ENCODE measurements around the gene NKG7. TPM values are rescaled to one million over a fixed set of nuclear protein-coding genes. Genes with fewer than 3 reads are reported as not detected.
A peak's percentile ranks its signal among the peaks of the same experiment; 100 is the strongest.
"Not testable (repeated sequence)": the region's sequence is repeated elsewhere in the genome, so short reads cannot be mapped to it uniquely, and the experiment has no call there.

Gene NKG7
- total RNA-seq, 2 experiments from 2014 or later = 6.2 to 7.2 TPM

GRCh38 chr19:51418707-51419106 lies 46.3 kb upstream of the NKG7 start:
- CTCF ChIA-PET = no interaction called here
- H3K27ac Mint-ChIP-seq = no peak overlapping the region
- no peak overlapping the region for H3K27ac ChIP-seq (ENCODE audit: low read depth in 1 of 2, low read length in 2 of 2)
- peaks cover 16% of the 10 kb centered on the region for H3K4me1 ChIP-seq (ENCODE audit: insufficient read depth, low read length)
- TF ChIP-seq CTCF (IDR thresholded peaks at IDR 0.05) = no peak
- H3K9me3 ChIP-seq (ENCODE audit: control insufficient read depth in 1 of 2, insufficient read depth in 1 of 2, low read length in 2 of 2) = peaks cover 0 to 5% of the 10 kb centered on the region in 2 experiments
- no peak for DNase-seq
- peaks cover 35% of the 10 kb centered on the region for H3K27me3 Mint-ChIP-seq
- POLR2A ChIA-PET = no interaction called here
- no peaks in the 10 kb centered on the region for H3K36me3 ChIP-seq (ENCODE audit: insufficient read depth, low read length)
- no peak for ATAC-seq (ENCODE audit: poor library complexity)
- H3K36me3 Mint-ChIP-seq (ENCODE audit: low read depth) = no peaks in the 10 kb centered on the region
- no peaks in the 10 kb centered on the region for H3K4me1 Mint-ChIP-seq (ENCODE audit: low read depth)
- no peaks in the 10 kb centered on the region for H3K9me3 Mint-ChIP-seq
- H3K27me3 ChIP-seq (ENCODE audit: control insufficient read depth in 1 of 2, insufficient read depth in 2 of 2, low read length in 2 of 2) = peaks cover 7 to 13% of the 10 kb centered on the region in 2 experiments
- H3K4me3 ChIP-seq (ENCODE audit: low read length) = no peak overlapping the region
- intact Hi-C loops (cut with DNase I, micrococcal nuclease) = no loop called here
- H3K4me3 Mint-ChIP-seq = no peak overlapping the region

- no peaks in the 10 kb centered on the region for H3K9me3 Mint-ChIP-seq
- no peak overlapping the region for H3K4me3 Mint-ChIP-seq
- DNase-seq (no peak), ATAC-seq (ENCODE audit: poor library complexity) (no peak)
- Histone ChIP-seq H3K4me1 (ENCODE audit: insufficient read depth, low read length) (peaks cover 16% of the 10 kb centered on the region), H3K27ac (ENCODE audit: low read depth in 1 of 2, low read length in 2 of 2) (no peak overlapping the region), H3K36me3 (ENCODE audit: insufficient read depth, low read length) (no peaks in the 10 kb centered on the region), H3K4me3 (ENCODE audit: low read length) (no peak overlapping the region), H3K9me3 (ENCODE audit: control insufficient read depth in 1 of 2, insufficient read depth in 1 of 2, low read length in 2 of 2) (peaks cover 0 to 5% of the 10 kb centered on the region in 2 experiments), H3K27me3 (ENCODE audit: control insufficient read depth in 1 of 2, insufficient read depth in 2 of 2, low read length in 2 of 2) (peaks cover 7 to 13% of the 10 kb centered on the region in 2 experiments)
- POLR2A ChIA-PET = no interaction called here
- no peaks in the 10 kb centered on the region for H3K4me1 Mint-ChIP-seq (ENCODE audit: low read depth)
- peaks cover 34% of the 10 kb centered on the region for H3K27me3 Mint-ChIP-seq
- intact Hi-C loops (cut with DNase I, micrococcal nuclease) = no loop called here
- H3K27ac Mint-ChIP-seq = no peak overlapping the region
- CTCF ChIA-PET = no interaction called here
- no peak for TF ChIP-seq CTCF (IDR thresholded peaks at IDR 0.05)
- no peaks in the 10 kb centered on the region for H3K36me3 Mint-ChIP-seq (ENCODE audit: low read depth)
Observed at GRCh38 chr19:51417810-51418157, 45.3 kb upstream of the NKG7 start.

- no peak within 1 kb of the TSS for H3K27ac ChIP-seq (ENCODE audit: low read depth in 1 of 2, low read length in 2 of 2)
- POLR2A ChIA-PET = no interaction called here
Observed at GRCh38 chr19:51417107-51417809, 44.8 kb upstream of the NKG7 start, which contains the start of gene SIGLEC10. Gene SIGLEC10, minus strand, starts transcription at chr19:51417642. Its CDS starts 61 bp downstream, at chr19:51417581.

GRCh38 chr19:51416422-51416821 lies 44.0 kb upstream of the NKG7 start:
- H3K27me3 Mint-ChIP-seq = peaks cover 24% of the 10 kb centered on the region
- peaks cover 6 to 12% of the 10 kb centered on the region in 2 experiments for H3K27me3 ChIP-seq (ENCODE audit: control insufficient read depth in 1 of 2, insufficient read depth in 2 of 2, low read length in 2 of 2)
- H3K4me1 ChIP-seq (ENCODE audit: insufficient read depth, low read length); ATAC-seq (ENCODE audit: poor library complexity); H3K27ac ChIP-seq (ENCODE audit: low read depth in 1 of 2, low read length in 2 of 2); H3K4me1 Mint-ChIP-seq (ENCODE audit: low read depth); intact Hi-C loops (cut with DNase I, micrococcal nuclease); H3K9me3 Mint-ChIP-seq; POLR2A ChIA-PET; H3K4me3 ChIP-seq (ENCODE audit: low read length); H3K27ac Mint-ChIP-seq; H3K9me3 ChIP-seq (ENCODE audit: control insufficient read depth in 1 of 2, insufficient read depth in 1 of 2, low read length in 2 of 2); H3K36me3 Mint-ChIP-seq (ENCODE audit: low read depth); CTCF ChIA-PET; DNase-seq; H3K4me3 Mint-ChIP-seq; H3K36me3 ChIP-seq (ENCODE audit: insufficient read depth, low read length): not testable (repeated sequence)

More at GRCh38 chr19:51417107-51417809, 44.8 kb upstream of the NKG7 start, which contains the start of gene SIGLEC10:
- ATAC-seq (ENCODE audit: poor library complexity) (no peak), DNase-seq (peak in 2 of 14 experiments; percentile 60 to 66)
- H3K27ac Mint-ChIP-seq = no peak within 1 kb of the TSS
- Histone ChIP-seq H3K9me3 (ENCODE audit: control insufficient read depth in 1 of 2, insufficient read depth in 1 of 2, low read length in 2 of 2) (peaks cover 0 to 1% of the 10 kb centered on the region in 2 experiments), H3K36me3 (ENCODE audit: insufficient read depth, low read length) (no peaks in the 10 kb centered on the region), H3K4me1 (ENCODE audit: insufficient read depth, low read length) (peaks cover 16% of the 10 kb centered on the region), H3K27me3 (ENCODE audit: control insufficient read depth in 1 of 2, insufficient read depth in 2 of 2, low read length in 2 of 2) (peaks cover 7 to 13% of the 10 kb centered on the region in 2 experiments), H3K4me3 (ENCODE audit: low read length) (no peak within 1 kb of the TSS)
- TF ChIP-seq CTCF (IDR thresholded peaks at IDR 0.05) = no peak
- H3K9me3 Mint-ChIP-seq = no peaks in the 10 kb centered on the region
- intact Hi-C loops (cut with DNase I, micrococcal nuclease) = no loop called here
- no peaks in the 10 kb centered on the region for H3K4me1 Mint-ChIP-seq (ENCODE audit: low read depth)
- no peaks in the 10 kb centered on the region for H3K36me3 Mint-ChIP-seq (ENCODE audit: low read depth)
- CTCF ChIA-PET = no interaction called here
- no peak within 1 kb of the TSS for H3K4me3 Mint-ChIP-seq
- peaks cover 29% of the 10 kb centered on the region for H3K27me3 Mint-ChIP-seq
